LNCaP clone FGC (cell line): ENCODE measurements around the gene ARL4A.

Source experiments
- DNase-seq: peaks from one replicate; pipeline ENCODE4 v3.0.0-alpha.2; 2011; ENCODE audit warnings: low read depth
- H3K4me3 ChIP-seq: 2 replicates; pipeline ENCODE4 v1.5.1; 2011; ENCODE audit warnings: mild to moderate bottlenecking, low read depth, low read length, control low read depth
- CTCF ChIP-seq: IDR thresholded peaks from 2 replicates; pipeline ENCODE4 v1.5.1; 2012; ENCODE audit warnings: mild to moderate bottlenecking; ENCODE audit not compliant: control insufficient read depth, insufficient read depth; ENCODE audit errors: extremely low read depth

ARL4A gene

GRCh38 chr7:12706900-12707536 is 19.6 kb downstream of the ARL4A start:
- DNase-seq = no peak
- H3K4me3 ChIP-seq = no peak overlapping the region
- TF ChIP-seq CTCF = no peak

DNA sequence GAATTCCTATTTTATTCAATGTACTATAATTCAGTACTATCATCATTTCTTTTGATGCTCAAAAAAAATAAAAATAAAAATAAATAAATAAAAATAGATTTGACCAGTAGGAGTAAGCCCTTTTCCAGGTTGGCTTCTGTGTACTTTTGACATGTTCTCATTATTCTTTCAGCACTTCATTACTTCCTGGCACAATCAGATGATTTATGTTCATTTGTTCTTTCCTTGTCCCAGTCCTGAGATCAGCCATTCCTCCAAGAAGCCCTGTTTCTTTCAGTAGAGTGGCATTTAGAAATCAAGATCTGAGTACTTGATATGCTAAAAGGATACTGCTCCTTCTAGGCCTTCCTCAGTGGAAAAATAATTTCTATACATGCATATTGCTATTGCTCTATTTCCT is 20.9 kb downstream of the ARL4A start:
- no peak for DNase-seq
- H3K4me3 ChIP-seq = no peak overlapping the region
- TF ChIP-seq CTCF = no peak

- TF ChIP-seq CTCF = no peak
- peak; percentile 47 for DNase-seq
- no peak overlapping the region for H3K4me3 ChIP-seq
Observed at GRCh38 chr7:12709726-12710502, 22.5 kb downstream of the ARL4A start.

- DNase-seq = no peak
- no peak for TF ChIP-seq CTCF
Observed at GRCh38 chr7:12711124-12711523, 23.7 kb downstream of the ARL4A start.

GRCh38 chr7:12712236-12712635 is 24.8 kb downstream of the ARL4A start:
- no peak for TF ChIP-seq CTCF
- DNase-seq = no peak
- no peak overlapping the region for H3K4me3 ChIP-seq

More at GRCh38 chr7:12711124-12711523, 23.7 kb downstream of the ARL4A start:
- H3K4me3 ChIP-seq = no peak overlapping the region

- H3K4me3 ChIP-seq = no peak overlapping the region
- DNase-seq = no peak
- no peak for TF ChIP-seq CTCF
Observed at GRCh38 chr7:12713625-12714378, 26.4 kb downstream of the ARL4A start.
